GM12873 (cell line): ENCODE measurements around the gene TMX4.

Experiments
- CTCF ChIP-seq: IDR thresholded peaks from 2 replicates; pipeline ENCODE4 v1.5.1; 2012; ENCODE audit warnings: low read depth, mild to moderate bottlenecking, moderate library complexity, low read length, control low read depth; ENCODE audit not compliant: insufficient read depth; ENCODE audit errors: missing control alignments

TMX4 gene

DNA sequence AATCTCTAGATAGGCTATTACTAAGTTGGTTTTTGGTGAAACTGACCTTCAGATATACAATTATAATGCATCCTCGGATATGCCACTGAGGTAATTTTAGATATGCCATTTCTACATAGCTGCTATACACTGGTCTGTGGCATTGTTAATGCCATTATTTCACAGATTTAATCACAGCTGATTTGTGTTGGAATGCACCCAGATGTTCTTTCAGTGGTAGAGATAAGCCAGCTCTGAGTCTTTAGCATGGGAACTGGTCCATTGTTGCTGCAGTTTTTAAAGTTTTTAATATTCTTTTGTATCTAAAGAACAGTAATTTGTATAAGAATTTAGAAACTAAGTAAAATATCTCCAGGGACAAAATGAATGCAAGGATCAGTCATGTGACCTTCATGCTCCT is 6.8 kb downstream of the TMX4 start:
- TF ChIP-seq CTCF = no peak

GRCh38 chr20:8008733-8009132 is 10.8 kb downstream of the TMX4 start:
- TF ChIP-seq CTCF = no peak

DNA sequence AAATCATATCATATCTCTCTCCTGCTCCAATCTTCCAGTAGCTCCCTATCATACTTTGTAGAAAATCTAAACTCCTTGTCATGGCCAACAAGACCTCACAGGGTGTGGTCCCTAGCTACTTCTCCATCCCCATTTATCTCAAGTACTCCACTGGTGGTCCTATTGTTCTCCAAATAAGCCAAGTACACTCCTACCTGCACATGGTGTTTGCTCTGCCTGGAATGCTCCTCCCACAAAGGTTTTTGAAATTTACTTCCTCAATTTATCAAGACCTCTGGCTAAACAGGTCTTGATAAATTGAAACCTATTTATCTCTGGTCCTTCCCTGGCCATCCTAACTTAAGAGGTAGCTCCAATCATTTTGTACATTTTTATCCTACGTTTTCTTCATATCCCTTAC is 12.1 kb downstream of the TMX4 start:
- no peak for TF ChIP-seq CTCF

- no peak for TF ChIP-seq CTCF
Observed at GRCh38 chr20:8005575-8006366, 13.8 kb downstream of the TMX4 start.

GRCh38 chr20:8005033-8005432 is 14.5 kb downstream of the TMX4 start:
- no peak for TF ChIP-seq CTCF

- TF ChIP-seq CTCF = no peak
Observed at GRCh38 chr20:8002056-8002455, 17.5 kb downstream of the TMX4 start.

DNA sequence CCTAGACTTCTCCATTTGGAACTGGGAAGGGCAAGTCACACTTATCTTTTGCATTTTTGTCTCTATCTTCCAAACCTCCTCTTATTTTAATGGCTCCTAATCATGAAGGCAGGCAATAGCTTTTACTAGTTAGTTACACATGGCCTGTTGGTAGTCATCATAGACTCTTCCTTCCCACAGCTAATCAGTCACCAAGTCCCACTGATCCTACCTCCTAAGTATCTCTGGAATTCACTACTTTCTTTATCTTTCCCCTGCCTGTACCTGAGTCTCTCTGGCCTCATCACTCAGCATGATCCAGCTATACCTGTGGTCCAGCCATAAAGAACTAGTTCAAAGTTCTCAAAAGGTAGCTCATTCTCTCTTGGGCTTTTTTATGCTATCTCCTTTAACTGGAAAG is 18.8 kb downstream of the TMX4 start:
- TF ChIP-seq CTCF = no peak
